HepG2 (cell line): ENCODE measurements around the gene DNTTIP2. TPM values are rescaled to one million over a fixed set of nuclear protein-coding genes. Genes with fewer than 3 reads are reported as not detected.

ENCODE experiments used
- CBX2 ChIP-seq, 2 experiments: fragments of 200-600 bp in 1 of 2; sonication (generic); formaldehyde crosslinking in 1 of 2; IDR thresholded peaks; 2 replicates each; pipeline versions ENCODE4 v1.7.0 to v1.8.1; 2018 to 2022; ENCODE audit warnings: low read depth in 2 of 2, low read length in 1 of 2, mild to moderate bottlenecking in 1 of 2, missing genetic modification reagents in 1 of 2
- CENPX ChIP-seq: sonication (generic); formaldehyde crosslinking; IDR thresholded peaks from 2 replicates; pipeline ENCODE4 v1.9.0; 2021; ENCODE audit warnings: mild to moderate bottlenecking, missing genetic modification reagents, moderate library complexity
- ESRRA ChIP-seq: sonication (generic); formaldehyde crosslinking; IDR thresholded peaks from 2 replicates; pipeline ENCODE4 v1.5.1; 2020; ENCODE audit warnings: mild to moderate bottlenecking, low read depth, missing genetic modification reagents
- GPN1 ChIP-seq: sonication (generic); formaldehyde crosslinking; IDR thresholded peaks from 2 replicates; pipeline ENCODE4 v1.5.1; 2020; ENCODE audit warnings: missing genetic modification reagents, borderline replicate concordance
- KLF13 ChIP-seq: sonication (generic); formaldehyde crosslinking; IDR thresholded peaks from 2 replicates; pipeline ENCODE4 v1.4.0; 2020; ENCODE audit warnings: mild to moderate bottlenecking, missing genetic modification reagents
- MED1 ChIP-seq: sonication (generic); formaldehyde crosslinking; IDR thresholded peaks from 2 replicates; pipeline ENCODE4 v1.4.0; 2020; ENCODE audit warnings: missing genetic modification reagents
- MTA1 ChIP-seq: sonication (generic); formaldehyde crosslinking; IDR thresholded peaks from 2 replicates; pipeline ENCODE4 v1.4.0; 2020; ENCODE audit warnings: missing genetic modification reagents, mild to moderate bottlenecking, borderline replicate concordance
- POGZ ChIP-seq: sonication (generic); formaldehyde crosslinking; IDR thresholded peaks from 2 replicates; pipeline ENCODE4 v1.4.0; 2020; ENCODE audit warnings: mild to moderate bottlenecking, missing genetic modification reagents
- POLR2AphosphoS2 ChIP-seq: IDR thresholded peaks from 2 replicates; pipeline ENCODE4 v1.6.1; 2011; ENCODE audit warnings: low read depth, low read length, improper control_type of control experiment
- PPARG ChIP-seq: conservative IDR thresholded peaks from 2 replicates; pipeline ENCODE4 v1.6.1; 2016; ENCODE audit warnings: missing biosample characterization, missing genetic modification reagents
- ZNF17 ChIP-seq: sonication (generic); formaldehyde crosslinking; IDR thresholded peaks from 2 replicates; pipeline ENCODE4 v1.5.0; 2020; ENCODE audit warnings: mild to moderate bottlenecking, missing genetic modification reagents
- ZNF3 ChIP-seq: IDR thresholded peaks from 2 replicates; pipeline ENCODE4 v1.7.0; 2017; ENCODE audit warnings: inconsistent platforms
- ZNF569 ChIP-seq: sonication (generic); formaldehyde crosslinking; IDR thresholded peaks from 2 replicates; pipeline ENCODE4 v1.5.0; 2020; ENCODE audit warnings: mild to moderate bottlenecking, missing genetic modification reagents, moderate library complexity, borderline replicate concordance
- ZSCAN25 ChIP-seq: sonication (generic); formaldehyde crosslinking; IDR thresholded peaks from 2 replicates; pipeline ENCODE4 v1.8.0; 2022; ENCODE audit warnings: mild to moderate bottlenecking, missing genetic modification reagents
- polyA plus RNA-seq, 8 experiments: library from polyadenylated mRNA; depleted of rRNA in 3 of 8; stranded (reverse) in 7 of 8; unstranded in 1 of 8; fragments of >200 nt; fragmentation: Illumina TruSeq in 4 of 8; extraction: Trizol in 4 of 8; gene quantifications; 2 replicates each; pipeline versions ENCODE4 v1.2.1 to v1.2.3, GENCODE V29; 2011 to 2016; ENCODE audit warnings: low read depth in 4 of 8, missing spikeins in 1 of 8, mixed read lengths in 1 of 8; ENCODE audit not compliant: insufficient read depth in 1 of 8
- total RNA-seq, 5 experiments: library from RNA; depleted of rRNA; stranded (reverse); fragments of >200 nt; fragmentation: Illumina TruSeq; extraction: Trizol; gene quantifications; 2 replicates each; pipeline ENCODE4 v1.2.3, GENCODE V29; 2016; ENCODE audit warnings: low read depth in 1 of 5
- TF ChIP-seq, protein P1 (sequence below), 2 experiments: sonication (generic) in 1 of 2; formaldehyde crosslinking in 1 of 2; IDR thresholded peaks; 2 replicates each; pipeline versions ENCODE4 v1.5.1 to v1.6.1; 2011 to 2020; ENCODE audit warnings: borderline replicate concordance in 1 of 2, low read depth in 1 of 2, low read length in 1 of 2, mild to moderate bottlenecking in 1 of 2, missing genetic modification reagents in 1 of 2, moderate library complexity in 1 of 2
- TF ChIP-seq, protein P2 (sequence below): sonication (generic); formaldehyde crosslinking; IDR thresholded peaks from 2 replicates; pipeline ENCODE4 v1.4.0; 2020; ENCODE audit warnings: missing genetic modification reagents
- TF ChIP-seq, protein P3 (sequence below): sonication (generic); formaldehyde crosslinking; IDR thresholded peaks from 2 replicates; pipeline ENCODE4 v1.4.0; 2020; ENCODE audit warnings: missing genetic modification reagents
- TF ChIP-seq, protein P4 (sequence below): sonication (generic); formaldehyde crosslinking; IDR thresholded peaks from 2 replicates; pipeline ENCODE4 v1.4.0; 2020; ENCODE audit warnings: missing genetic modification reagents
- TF ChIP-seq, protein P5 (sequence below): IDR thresholded peaks from 2 replicates; pipeline ENCODE4 v1.6.1; 2012; ENCODE audit warnings: inconsistent platforms
- TF ChIP-seq, protein P6 (sequence below): sonication (generic); formaldehyde crosslinking; IDR thresholded peaks from 2 replicates; pipeline ENCODE4 v1.5.1; 2020; ENCODE audit warnings: missing genetic modification reagents, mild to moderate bottlenecking, borderline replicate concordance
- TF ChIP-seq, protein P7 (sequence below): sonication (generic); formaldehyde crosslinking; IDR thresholded peaks from 2 replicates; pipeline ENCODE4 v1.8.0; 2022; ENCODE audit warnings: mild to moderate bottlenecking, missing genetic modification reagents, moderate library complexity

Gene DNTTIP2
- total and polyA plus RNA-seq, 2 of the 13 experiments (the other 11 are each of a cell fraction or from before 2014, with no cell fraction given): 11.4 to 63.3 TPM

DNA sequence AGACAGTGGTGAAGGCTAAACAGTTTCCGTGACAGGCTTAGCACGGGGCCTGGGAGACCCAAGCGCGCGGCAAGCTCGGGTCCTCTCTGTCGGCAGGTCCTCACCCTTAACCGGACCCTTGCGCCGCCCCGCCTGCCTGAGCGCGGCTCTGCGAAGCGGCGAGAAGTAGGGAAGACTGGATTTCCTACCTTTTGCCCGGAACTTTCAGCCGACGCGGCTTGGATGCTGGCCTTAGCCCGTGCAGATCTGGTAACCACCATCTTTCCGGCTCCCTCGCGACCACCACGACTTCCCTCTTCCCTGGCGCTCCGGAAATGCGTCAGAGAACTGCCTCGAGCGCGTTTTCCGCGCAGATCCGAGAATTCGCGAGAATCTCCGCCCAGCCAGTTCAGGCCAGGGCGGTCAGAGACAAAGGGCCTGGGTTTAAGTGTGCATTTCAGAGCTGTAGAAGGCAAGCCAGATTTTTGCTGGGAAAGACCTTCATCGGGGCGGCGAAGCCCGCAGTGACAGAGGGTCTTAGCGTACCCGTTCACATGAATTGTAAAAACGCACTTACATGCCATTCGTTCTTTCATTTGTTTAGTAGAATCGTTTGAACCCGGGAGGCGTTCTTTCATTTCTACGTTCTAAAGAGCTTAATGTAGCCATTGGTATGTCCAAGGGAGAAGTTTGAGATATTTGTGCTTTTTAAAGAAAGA, at the start of gene DNTTIP2 (continued):
- TF ChIP-seq, protein P1, sequence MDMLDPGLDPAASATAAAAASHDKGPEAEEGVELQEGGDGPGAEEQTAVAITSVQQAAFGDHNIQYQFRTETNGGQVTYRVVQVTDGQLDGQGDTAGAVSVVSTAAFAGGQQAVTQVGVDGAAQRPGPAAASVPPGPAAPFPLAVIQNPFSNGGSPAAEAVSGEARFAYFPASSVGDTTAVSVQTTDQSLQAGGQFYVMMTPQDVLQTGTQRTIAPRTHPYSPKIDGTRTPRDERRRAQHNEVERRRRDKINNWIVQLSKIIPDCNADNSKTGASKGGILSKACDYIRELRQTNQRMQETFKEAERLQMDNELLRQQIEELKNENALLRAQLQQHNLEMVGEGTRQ (IDR thresholded peaks at IDR 0.05; ENCODE audit: low read depth, low read length): peak; percentile 1; the same call in 1 of the 2 replicates
- TF ChIP-seq, protein P1 (CRISPR knock-in tag; IDR thresholded peaks at IDR 0.05; ENCODE audit: borderline replicate concordance): no peak; the same call in 1 of the 2 replicates
- TF ChIP-seq ZNF569: no peak; the same call in 1 of the 2 replicates
- TF ChIP-seq POGZ (CRISPR knock-in tag): peak; percentile 98
- no peak for TF ChIP-seq ZNF3 (CRISPR knock-in tag)
- TF ChIP-seq, protein P2, sequence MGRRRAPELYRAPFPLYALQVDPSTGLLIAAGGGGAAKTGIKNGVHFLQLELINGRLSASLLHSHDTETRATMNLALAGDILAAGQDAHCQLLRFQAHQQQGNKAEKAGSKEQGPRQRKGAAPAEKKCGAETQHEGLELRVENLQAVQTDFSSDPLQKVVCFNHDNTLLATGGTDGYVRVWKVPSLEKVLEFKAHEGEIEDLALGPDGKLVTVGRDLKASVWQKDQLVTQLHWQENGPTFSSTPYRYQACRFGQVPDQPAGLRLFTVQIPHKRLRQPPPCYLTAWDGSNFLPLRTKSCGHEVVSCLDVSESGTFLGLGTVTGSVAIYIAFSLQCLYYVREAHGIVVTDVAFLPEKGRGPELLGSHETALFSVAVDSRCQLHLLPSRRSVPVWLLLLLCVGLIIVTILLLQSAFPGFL (CRISPR knock-in tag): no peak
- TF ChIP-seq CBX2 (IDR thresholded peaks at IDR 0.05; ENCODE audit: low read depth, low read length): no peak
- 0 out of 2 replicates have a peak, but pooled peaks have one; percentile 42 for TF ChIP-seq CBX2 (CRISPR knock-in tag; IDR thresholded peaks at IDR 0.05; ENCODE audit: low read depth)
- TF ChIP-seq, protein P3, sequence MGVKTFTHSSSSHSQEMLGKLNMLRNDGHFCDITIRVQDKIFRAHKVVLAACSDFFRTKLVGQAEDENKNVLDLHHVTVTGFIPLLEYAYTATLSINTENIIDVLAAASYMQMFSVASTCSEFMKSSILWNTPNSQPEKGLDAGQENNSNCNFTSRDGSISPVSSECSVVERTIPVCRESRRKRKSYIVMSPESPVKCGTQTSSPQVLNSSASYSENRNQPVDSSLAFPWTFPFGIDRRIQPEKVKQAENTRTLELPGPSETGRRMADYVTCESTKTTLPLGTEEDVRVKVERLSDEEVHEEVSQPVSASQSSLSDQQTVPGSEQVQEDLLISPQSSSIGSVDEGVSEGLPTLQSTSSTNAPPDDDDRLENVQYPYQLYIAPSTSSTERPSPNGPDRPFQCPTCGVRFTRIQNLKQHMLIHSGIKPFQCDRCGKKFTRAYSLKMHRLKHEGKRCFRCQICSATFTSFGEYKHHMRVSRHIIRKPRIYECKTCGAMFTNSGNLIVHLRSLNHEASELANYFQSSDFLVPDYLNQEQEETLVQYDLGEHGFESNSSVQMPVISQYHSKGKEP (CRISPR knock-in tag): no peak
- 0 out of 2 replicates have a peak, but pooled peaks have one; percentile 26 for TF ChIP-seq PPARG
- TF ChIP-seq KLF13 (CRISPR knock-in tag): no peak
- TF ChIP-seq ZNF17 (CRISPR knock-in tag): no peak
- TF ChIP-seq MED1 (CRISPR knock-in tag): peak; percentile 79
- TF ChIP-seq, protein P4, sequence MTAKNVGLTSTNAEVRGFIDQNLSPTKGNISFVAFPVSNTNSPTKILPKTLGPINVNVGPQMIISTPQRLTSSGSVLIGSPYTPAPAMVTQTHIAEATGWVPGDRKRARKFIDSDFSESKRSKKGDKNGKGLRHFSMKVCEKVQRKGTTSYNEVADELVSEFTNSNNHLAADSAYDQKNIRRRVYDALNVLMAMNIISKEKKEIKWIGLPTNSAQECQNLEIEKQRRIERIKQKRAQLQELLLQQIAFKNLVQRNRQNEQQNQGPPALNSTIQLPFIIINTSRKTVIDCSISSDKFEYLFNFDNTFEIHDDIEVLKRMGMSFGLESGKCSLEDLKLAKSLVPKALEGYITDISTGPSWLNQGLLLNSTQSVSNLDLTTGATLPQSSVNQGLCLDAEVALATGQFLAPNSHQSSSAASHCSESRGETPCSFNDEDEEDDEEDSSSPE (CRISPR knock-in tag): peak; percentile 93
- no peak for TF ChIP-seq CENPX (CRISPR knock-in tag)
- no peak for TF ChIP-seq ESRRA (CRISPR knock-in tag)
- TF ChIP-seq, protein P5, sequence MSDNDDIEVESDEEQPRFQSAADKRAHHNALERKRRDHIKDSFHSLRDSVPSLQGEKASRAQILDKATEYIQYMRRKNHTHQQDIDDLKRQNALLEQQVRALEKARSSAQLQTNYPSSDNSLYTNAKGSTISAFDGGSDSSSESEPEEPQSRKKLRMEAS: peak; percentile 89
- 0 out of 2 replicates have a peak, but pooled peaks have one; percentile 30 for TF ChIP-seq MTA1
- TF ChIP-seq POLR2AphosphoS2: peak; percentile 76
- no peak for TF ChIP-seq ZSCAN25
- no peak; the same call in 1 of the 2 replicates for TF ChIP-seq GPN1 (CRISPR knock-in tag)
- TF ChIP-seq, protein P6, sequence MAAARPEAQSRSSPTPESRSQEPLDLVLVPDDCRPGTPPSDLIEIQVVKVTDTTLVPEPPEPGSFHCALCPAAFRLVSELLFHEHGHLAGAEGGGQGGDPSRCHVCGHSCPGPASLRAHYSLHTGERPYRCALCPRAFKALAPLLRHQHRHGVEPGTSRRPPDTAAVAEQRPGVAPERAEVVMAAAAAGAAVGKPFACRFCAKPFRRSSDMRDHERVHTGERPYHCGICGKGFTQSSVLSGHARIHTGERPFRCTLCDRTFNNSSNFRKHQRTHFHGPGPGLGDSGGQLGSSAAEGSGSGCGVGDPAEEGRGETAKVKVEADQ (CRISPR knock-in tag): no peak
- TF ChIP-seq, protein P7, sequence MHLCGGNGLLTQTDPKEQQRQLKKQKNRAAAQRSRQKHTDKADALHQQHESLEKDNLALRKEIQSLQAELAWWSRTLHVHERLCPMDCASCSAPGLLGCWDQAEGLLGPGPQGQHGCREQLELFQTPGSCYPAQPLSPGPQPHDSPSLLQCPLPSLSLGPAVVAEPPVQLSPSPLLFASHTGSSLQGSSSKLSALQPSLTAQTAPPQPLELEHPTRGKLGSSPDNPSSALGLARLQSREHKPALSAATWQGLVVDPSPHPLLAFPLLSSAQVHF (CRISPR knock-in tag): no peak
